Measurements from ENCODE around the gene PCBD2. TPM values are rescaled to one million over a fixed set of nuclear protein-coding genes. Genes with fewer than 3 reads are reported as not detected.

The PCBD2 gene
- total RNA-seq, 3 donors from 2014 or later (not counting 1 experiment from before 2014, with no cell fraction given), result 7.6 to 11.5 (median 7.7) TPM

DNA sequence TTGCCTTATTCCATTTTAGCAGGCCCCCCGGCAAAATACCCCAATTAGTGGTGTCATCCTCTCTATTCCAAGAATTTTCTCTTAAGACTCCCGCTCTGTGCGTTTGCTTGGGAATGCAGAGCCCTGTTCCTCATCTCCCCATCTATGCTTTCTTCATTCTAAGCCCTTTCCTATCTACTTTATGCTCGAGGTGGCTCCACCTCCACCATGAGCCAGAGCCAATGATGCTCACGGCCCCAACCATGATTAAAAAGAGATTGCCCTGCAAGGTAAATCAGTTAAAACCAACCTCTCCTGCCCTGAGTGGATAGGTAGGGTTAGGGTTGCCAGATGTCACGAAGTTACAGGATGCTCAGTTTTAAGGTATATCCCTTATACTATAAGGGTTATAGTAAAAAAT is 31.4 kb upstream of the PCBD2 start:
- no peaks in the 10 kb centered on the region for H3K9me3 ChIP-seq (ENCODE audit: control insufficient read depth, insufficient read depth, low read length)
- no peaks in the 10 kb centered on the region for H3K27me3 Mint-ChIP-seq (ENCODE audit: low read depth in 2 of 2)
- TF ChIP-seq, protein P1, sequence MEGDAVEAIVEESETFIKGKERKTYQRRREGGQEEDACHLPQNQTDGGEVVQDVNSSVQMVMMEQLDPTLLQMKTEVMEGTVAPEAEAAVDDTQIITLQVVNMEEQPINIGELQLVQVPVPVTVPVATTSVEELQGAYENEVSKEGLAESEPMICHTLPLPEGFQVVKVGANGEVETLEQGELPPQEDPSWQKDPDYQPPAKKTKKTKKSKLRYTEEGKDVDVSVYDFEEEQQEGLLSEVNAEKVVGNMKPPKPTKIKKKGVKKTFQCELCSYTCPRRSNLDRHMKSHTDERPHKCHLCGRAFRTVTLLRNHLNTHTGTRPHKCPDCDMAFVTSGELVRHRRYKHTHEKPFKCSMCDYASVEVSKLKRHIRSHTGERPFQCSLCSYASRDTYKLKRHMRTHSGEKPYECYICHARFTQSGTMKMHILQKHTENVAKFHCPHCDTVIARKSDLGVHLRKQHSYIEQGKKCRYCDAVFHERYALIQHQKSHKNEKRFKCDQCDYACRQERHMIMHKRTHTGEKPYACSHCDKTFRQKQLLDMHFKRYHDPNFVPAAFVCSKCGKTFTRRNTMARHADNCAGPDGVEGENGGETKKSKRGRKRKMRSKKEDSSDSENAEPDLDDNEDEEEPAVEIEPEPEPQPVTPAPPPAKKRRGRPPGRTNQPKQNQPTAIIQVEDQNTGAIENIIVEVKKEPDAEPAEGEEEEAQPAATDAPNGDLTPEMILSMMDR (IDR thresholded peaks at IDR 0.05), result no peak
- H3K36me3 ChIP-seq (ENCODE audit: control insufficient read depth, insufficient read depth, low read length), result no peaks in the 10 kb centered on the region
- no peak for ATAC-seq
- H3K4me3 ChIP-seq (ENCODE audit: low read length), result peak overlapping the region; percentile 66
- peak overlapping the region; percentile 99 for H3K27ac ChIP-seq (ENCODE audit: low read length)
- peaks cover 33% of the 10 kb centered on the region for H3K4me1 ChIP-seq (ENCODE audit: control insufficient read depth, insufficient read depth, low read length)
- intact Hi-C loops (cut with micrococcal nuclease), result no loop called here
- DNase-seq, result peak in 1 of 2 donors; percentile 66
- peak overlapping the region; percentile 93 for H3K4me3 Mint-ChIP-seq
- H3K27me3 ChIP-seq (ENCODE audit: control insufficient read depth, insufficient read depth, low read length), result no peaks in the 10 kb centered on the region
- H3K27ac Mint-ChIP-seq, result peak overlapping the region; percentile 91 to 98
- WGBS (ENCODE audit: insufficient coverage), result 83% methylated on average over 5 of the region's 6 CpGs
- H3K36me3 Mint-ChIP-seq, result no peaks in the 10 kb centered on the region
- no peaks in the 10 kb centered on the region for H3K9me3 Mint-ChIP-seq
- H3K4me1 Mint-ChIP-seq, result peaks cover 23 to 35% of the 10 kb centered on the region in 2 donors

- DNase-seq, result peak; percentile 84 to 91
- Mint-ChIP-seq H3K4me1 (peaks cover 23 to 38% of the 10 kb centered on the region in 2 donors), H3K27ac (peak within 1 kb of the TSS; percentile 91 to 98), H3K27me3 (ENCODE audit: low read depth in 2 of 2) (no peaks in the 10 kb centered on the region), H3K4me3 (peak within 1 kb of the TSS; percentile 93), H3K9me3 (no peaks in the 10 kb centered on the region), H3K36me3 (no peaks in the 10 kb centered on the region)
- peak; percentile 90 to 98 (median 93) for ATAC-seq
- H3K9me3 ChIP-seq (ENCODE audit: control insufficient read depth, insufficient read depth, low read length), result no peaks in the 10 kb centered on the region
- intact Hi-C loops (cut with micrococcal nuclease), result loop anchor here (1.0 kb wide), 4 partner anchors 29 to 136 kb away; partner anchors contain the start of genes C5orf24, CAMLG and DDX46
- no peaks in the 10 kb centered on the region for H3K36me3 ChIP-seq (ENCODE audit: control insufficient read depth, insufficient read depth, low read length)
- TF ChIP-seq, protein P1 (IDR thresholded peaks at IDR 0.05), result no peak
- H3K4me3 ChIP-seq (ENCODE audit: low read length), result peak within 1 kb of the TSS; percentile 66
- H3K4me1 ChIP-seq (ENCODE audit: control insufficient read depth, insufficient read depth, low read length), result peaks cover 33% of the 10 kb centered on the region
- WGBS (ENCODE audit: insufficient coverage), result 3% methylated on average over 79 of the region's 79 CpGs
- H3K27me3 ChIP-seq (ENCODE audit: control insufficient read depth, insufficient read depth, low read length), result no peaks in the 10 kb centered on the region
- peak within 1 kb of the TSS; percentile 99 for H3K27ac ChIP-seq (ENCODE audit: low read length)
Observed at GRCh38 chr5:134873987-134874830, 30.7 kb upstream of the PCBD2 start, which contains the start of gene TXNDC15. Gene TXNDC15 (plus strand): TSS chr5:134874371. CDS start chr5:134874428, 57 bp downstream.

GRCh38 chr5:134874831-134875655 is 29.9 kb upstream of the PCBD2 start:
- Histone ChIP-seq H3K4me1 (ENCODE audit: control insufficient read depth, insufficient read depth, low read length) (peaks cover 33% of the 10 kb centered on the region), H3K27ac (ENCODE audit: low read length) (peak overlapping the region; percentile 99), H3K9me3 (ENCODE audit: control insufficient read depth, insufficient read depth, low read length) (no peaks in the 10 kb centered on the region), H3K4me3 (ENCODE audit: low read length) (peak overlapping the region; percentile 66), H3K36me3 (ENCODE audit: control insufficient read depth, insufficient read depth, low read length) (peaks cover under 1% of the 10 kb centered on the region), H3K27me3 (ENCODE audit: control insufficient read depth, insufficient read depth, low read length) (no peaks in the 10 kb centered on the region)
- TF ChIP-seq, protein P1 (IDR thresholded peaks at IDR 0.05), result no peak
- no peaks in the 10 kb centered on the region for H3K9me3 Mint-ChIP-seq
- no peaks in the 10 kb centered on the region for H3K27me3 Mint-ChIP-seq (ENCODE audit: low read depth in 2 of 2)
- ATAC-seq, result peak; percentile 6 to 30 (median 12)
- intact Hi-C loops (cut with micrococcal nuclease), result loop anchor here (1.0 kb wide), 4 partner anchors 29 to 137 kb away; partner anchors contain the start of genes C5orf24, CAMLG and DDX46
- peak; percentile 16 to 61 for DNase-seq
- 19% methylated on average over 20 of the region's 20 CpGs for WGBS (ENCODE audit: insufficient coverage)
- peak overlapping the region; percentile 91 to 98 for H3K27ac Mint-ChIP-seq
- H3K36me3 Mint-ChIP-seq, result no peaks in the 10 kb centered on the region
- H3K4me1 Mint-ChIP-seq, result peaks cover 23 to 46% of the 10 kb centered on the region in 2 donors
- H3K4me3 Mint-ChIP-seq, result peak overlapping the region; percentile 93
